HG03342 (cell line): ENCODE measurements around the gene TSSK2.

Experiments used
- ATAC-seq: cut with Tn5 transposase; IDR thresholded peaks from one replicate; pipeline ENCODE4 v1.9.1; 2021; ENCODE audit warnings: mild to moderate bottlenecking, moderate library complexity; ENCODE audit not compliant: unreplicated experiment

Gene TSSK2

DNA sequence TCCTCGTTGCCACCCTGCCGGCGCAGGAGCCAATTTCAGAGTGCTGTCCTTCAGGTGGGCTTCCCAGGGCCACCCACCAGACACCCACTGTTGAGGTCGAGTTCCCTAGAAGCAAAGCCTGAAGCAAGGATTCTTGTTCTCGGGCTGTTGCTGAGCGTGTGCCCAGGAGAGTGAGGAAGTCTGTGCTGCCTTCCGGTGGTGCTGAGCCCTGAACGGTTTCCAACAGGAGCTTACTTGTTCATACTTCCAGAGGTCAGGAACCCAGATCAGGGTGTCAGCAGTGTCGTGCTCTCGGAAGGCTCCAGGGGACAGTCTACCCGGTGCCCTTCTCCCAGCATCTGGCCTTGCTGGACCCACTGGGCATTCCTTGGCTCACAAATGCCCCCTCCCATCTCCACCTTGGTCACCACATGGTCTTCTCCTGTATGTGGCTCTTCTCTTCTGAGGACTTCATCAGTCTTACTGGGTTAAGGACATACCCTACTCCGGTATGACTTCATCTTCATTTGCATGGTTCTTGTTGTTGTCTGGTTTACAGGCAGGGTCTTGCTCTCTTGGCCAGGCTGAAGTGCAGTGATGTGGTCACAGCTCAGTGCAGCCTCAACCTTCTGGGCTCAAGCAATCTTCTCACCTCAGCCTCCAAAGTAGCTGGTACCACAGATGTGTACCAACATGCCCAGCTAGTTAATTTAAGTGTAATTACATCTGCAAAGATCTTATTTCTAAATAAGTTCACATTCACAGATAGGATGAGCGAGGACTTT is 36.2 kb downstream of the TSSK2 start:
- ATAC-seq = no peak

DNA sequence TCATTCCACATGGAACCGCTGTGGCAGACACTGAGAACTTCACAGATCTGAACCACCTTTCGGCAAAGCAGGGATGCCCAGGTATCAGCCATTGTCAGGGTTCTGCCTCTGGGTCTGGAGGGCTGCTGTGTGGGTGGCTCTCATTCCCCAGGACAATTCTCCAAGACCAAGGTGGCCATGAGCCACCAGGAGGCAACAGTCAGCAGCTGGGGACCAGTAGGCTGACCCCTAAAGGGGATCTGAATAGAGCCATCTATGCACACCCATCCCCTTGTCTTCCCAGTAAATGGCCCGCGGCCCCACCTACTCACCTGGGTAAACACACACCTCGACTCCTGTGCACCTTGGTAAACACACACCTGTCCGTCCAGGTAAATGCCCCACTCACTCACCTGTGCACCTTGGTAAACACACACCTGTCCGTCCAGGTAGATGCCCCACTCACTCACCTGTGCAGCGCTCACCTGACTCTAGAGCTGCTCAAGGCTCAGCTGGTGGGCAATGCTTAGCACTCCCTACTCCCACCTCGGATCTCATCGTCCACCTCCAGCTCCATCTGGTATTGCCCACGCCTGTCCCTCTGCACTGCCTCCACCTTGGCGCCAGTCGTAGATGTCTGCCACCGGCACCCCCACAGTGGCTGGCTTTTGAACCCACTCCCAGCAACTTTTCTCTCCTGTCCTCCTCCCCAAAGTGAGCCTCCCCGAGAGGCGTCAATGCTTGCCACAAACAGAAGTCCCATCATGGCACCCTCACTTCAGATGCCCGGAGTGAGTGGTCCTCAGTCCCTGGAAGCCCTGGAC is 37.2 kb downstream of the TSSK2 start:
- ATAC-seq = no peak

DNA sequence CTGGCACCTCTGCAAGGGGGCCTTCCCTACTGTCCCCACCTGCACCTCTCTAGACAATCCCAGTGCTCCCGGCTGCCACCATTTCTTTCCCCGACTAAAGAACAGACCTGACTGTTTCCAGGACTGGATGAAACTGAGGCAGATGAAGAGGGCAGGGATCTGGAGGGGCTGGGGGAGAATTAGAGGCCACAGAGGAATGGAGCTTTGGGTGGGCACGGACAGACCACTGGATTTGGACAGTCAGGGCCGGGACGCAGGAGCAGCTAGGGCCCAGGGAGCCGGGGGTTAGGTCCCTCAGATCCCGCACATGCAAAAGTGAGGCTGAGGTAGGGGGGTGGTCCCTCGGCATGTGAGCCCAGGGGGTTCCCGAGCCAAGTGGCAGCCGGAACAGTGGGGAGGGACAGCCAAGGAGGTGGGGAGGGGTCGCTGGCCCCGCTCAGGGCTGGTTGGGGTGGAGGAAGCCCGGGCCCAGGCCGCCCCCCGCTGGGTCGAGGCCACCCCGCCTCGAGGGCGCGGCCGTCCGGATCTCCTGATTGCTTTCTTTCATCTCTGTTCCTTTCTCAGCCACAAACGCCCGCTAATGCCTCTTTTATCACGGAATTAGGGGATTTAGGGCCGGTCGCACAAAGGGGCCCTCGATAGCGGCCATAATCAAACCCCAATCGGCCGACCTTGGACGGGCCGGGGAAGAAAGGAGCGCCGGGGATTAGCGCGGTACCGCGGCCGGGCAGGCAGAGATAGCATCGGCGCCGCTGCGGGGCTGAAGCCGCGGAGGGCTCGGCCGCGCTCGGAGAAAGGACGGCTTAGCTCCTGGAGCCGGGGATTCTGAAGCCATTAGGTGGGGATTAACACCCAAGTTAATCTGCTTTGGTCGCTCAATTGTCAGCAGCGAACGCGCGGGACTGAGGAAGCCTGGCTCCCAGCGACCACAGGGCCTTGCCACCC is 38.2 kb downstream of the TSSK2 start:
- no peak for ATAC-seq

DNA sequence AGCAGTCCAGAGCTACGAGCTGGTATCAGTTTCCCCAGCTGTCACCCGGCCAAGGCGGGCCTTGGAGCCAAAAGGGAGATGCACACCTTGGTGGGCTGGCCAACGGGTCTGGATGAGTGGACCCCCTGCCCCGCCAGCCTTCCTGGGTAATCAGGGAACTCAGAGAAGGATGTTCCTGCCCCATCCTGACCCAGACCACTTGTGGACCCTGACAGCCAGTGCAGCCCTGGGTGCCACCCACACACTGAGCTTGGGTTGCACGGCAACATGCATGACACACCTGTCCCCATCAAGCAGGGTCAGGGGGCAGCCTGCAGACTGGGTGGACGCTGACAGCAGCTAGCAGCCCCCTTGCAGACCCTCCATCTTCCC is 38.8 kb downstream of the TSSK2 start:
- ATAC-seq = no peak

DNA sequence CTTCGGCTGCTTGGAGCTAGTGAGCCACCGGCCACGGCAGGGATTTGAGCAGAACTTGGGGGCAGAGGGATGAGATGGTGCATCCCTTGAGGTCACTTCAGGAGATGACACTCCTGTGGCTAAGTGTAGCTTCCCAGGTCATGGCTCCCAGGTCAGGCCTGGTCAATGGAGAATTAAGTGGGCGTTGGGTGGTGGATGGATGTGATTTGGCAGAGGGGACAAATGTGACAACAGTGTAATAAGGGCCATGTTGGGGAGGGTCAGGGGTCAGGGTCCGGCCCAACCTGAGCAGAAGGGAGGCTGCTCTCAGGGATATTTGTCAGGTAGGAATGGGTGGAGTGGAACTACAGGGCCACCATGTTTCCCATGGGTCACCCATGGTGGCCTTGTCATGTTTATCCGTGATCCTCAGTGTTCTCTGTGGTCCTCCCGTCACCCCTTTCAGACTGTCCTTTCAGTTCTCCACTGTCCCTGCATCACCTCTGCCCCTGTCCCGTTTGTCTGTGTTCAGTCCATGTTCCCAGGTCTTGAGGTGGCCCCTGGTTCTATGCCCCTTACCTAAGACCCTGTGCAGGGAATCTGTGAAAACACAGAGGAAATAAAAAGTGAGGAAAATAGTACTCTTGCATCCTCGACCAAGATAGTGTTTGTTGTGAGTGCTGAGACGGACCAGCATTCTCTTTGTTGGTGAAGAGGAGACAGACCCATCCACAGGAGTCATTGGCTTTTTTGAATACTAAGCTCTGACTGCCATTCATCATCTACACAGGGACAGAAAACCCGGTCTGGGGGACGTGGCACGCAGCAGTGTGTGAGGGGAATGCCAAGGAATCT is 41.3 kb downstream of the TSSK2 start:
- no peak for ATAC-seq

DNA sequence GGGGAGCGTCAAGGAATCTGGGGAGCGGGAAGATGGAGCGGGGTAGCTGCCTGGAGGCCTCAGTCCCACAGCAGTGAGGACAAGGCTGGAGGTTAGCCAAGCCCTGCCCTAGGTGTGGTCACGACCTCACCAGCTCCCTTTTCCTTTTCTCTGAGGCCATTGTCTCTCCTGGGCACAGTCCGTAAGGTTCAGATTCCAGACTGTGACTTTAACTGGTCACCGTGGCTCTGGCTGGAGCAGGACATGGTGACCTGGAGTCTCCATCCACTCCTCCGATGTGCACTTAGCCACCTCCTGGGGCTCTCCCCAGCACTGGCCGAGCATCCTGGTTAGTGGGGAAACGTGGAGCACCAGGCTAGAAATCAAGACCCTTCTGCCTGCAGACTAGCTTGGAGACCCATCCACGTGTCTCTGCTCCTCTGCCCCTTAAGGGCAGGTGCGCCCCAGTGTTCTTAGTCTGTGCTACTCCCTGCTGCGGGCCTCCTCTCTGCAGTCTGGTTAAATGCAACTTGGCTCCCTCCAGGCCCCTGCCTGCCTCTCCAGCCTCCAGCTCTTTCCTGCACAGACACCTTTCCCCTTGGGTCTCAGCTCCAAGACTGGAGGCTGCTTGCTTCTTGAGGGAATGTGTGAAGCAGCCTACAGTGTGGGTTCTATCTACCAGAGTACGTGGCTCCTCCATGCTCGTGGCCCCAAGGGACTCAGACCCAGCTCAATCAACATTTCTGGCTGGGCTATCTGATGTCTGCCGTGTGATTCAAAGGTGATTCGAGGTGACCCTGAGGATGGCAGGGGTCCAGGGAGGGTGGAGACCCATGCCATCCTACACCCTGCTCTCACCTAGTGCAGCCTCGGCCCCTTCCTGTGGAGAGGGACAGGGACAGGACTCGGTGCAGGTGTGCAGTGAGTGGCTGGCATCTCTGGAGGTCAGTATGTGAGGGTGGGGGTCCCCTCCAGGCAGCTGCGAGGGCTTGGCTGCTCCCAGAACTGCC is 42.2 kb downstream of the TSSK2 start:
- no peak for ATAC-seq

DNA sequence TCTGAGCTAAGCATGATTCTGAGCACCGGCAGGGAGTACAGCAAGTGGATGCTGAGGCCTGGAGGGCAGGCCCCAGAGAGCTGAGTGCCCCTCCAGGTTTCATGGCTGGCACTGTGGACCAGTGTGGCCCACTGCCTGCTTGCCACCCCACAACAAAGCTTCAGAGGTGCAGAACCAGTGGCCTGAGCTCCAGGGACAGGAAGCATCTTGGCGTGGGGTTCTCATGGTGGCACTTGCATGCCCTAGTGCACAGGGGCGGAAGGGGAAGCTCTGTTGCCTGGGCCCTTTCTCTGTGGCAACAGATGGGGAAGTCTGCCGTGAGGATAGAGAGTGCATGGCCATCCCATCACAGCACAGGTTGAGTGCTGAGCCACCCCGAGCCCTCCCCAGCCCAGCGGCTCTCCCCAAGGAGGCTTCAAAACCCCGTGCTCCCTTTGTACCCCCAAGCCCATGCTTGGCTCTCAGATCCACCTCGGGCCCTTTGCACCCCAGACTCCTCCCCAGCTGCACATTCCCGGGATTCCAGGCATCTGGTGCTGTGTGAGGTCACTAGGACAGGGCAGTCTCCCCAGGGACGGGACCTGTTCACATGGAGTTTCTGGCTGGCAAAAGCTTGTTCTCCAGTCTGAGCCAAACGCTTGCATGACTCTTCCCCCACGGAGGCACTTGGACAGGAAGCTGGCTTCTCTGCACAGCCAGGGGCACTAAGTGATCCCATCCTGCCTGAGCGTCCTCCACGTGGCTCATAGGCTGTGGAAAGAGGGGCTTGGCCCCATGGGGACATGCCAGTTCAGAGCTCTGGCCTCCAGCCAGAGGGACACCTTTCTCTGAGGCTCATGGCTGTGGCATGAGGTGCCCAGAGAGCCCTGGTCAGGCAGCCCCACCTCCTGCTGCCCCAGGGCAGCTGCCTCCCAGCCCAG is 43.3 kb downstream of the TSSK2 start:
- ATAC-seq = no peak

DNA sequence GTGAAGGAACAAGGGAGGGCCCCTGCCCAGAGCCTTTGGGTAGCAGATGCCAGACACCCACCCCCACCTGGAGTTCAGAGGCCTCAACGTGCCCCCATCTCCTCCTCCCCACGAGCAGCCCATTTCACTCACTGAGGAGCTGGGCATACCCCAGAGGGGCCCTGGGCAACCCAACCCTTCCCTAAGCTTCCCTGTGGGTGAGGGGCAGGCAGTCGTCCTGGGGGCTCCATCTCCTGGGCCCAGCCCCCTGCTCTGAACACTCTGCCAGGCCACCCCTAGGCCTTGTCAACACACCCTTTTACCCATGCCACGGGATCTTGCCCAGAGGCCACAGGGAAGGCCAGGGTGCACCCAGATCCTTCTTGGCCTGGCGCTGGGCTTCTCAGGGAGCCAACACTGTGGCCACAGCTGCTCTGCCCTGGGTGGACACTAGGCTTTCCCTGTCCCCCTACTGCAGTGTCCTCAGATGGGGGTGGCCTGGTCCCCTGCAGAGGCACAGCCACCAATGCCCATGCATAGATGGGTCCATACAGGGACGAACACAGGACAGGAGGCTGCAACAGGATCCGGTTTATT is 44.0 kb downstream of the TSSK2 start:
- no peak for ATAC-seq

DNA sequence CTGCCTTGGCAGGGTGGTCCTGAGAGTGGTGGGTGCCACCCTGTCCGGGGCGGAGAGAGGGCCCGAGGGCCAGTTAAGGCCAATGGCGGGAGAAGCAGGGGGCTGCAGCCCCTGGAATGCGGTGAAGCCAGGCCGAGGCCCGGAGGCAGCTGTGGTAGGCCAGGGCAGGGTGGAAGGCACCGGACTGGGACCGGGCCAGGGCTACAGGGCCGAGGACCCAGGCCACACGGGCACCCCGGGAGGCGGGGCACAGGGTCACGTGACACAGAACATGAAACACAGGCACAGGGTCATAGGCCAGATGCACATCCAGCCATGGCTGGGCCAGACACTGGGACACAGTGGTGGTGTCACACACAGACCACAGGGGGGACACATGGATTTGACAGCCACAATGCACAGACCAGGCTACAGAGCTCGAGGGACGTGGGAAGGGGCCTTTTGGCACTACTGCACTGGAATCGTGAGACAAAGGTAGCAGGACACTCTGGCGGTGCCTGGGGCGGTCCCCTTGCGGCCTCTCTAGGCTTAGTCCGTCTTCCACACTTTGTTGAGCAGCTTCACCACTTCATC is 44.6 kb downstream of the TSSK2 start:
- no peak for ATAC-seq

DNA sequence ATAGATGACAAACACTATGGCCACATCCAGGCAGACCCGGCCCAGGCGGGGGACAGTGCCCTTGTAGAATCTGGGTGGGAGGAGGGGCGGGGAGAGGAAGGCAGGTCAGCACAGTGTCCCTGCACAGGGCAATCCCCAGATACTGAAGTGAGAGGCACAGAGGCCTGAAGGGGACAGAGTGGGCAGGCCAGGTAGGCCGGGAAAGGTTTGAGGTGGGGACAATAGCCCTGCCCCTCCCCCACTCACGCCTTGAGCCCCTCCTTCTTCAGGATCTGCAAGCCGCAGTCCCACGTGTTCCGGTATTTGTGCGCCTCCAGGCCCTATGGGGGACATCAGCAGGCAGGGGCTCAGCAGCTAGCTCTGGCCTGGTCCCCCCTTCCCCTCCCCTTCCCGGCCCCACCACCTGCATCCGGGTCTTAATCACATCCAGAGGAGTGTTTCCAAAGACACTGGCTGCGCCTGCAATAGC is 45.1 kb downstream of the TSSK2 start:
- no peak for ATAC-seq

DNA sequence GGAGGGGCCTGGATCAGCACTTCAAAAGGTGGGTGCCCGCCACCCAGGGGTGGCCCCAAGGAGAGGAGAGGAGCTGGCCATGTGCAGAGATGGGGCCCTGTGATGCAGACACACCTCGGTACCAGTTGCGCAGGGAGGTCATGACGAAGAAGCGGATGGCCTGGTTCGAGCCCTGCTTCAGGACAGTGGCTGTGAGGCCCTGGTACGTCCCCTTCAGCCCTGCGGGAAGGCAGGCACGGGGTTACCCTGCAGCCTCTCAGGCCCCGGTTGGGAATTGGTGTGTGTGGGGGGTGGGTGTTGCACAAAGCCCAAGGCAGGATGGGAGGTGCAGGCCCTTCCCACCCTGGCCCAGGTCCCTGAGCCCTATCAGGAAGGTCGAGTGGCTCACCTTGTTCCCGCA is 45.6 kb downstream of the TSSK2 start:
- ATAC-seq = no peak

DNA sequence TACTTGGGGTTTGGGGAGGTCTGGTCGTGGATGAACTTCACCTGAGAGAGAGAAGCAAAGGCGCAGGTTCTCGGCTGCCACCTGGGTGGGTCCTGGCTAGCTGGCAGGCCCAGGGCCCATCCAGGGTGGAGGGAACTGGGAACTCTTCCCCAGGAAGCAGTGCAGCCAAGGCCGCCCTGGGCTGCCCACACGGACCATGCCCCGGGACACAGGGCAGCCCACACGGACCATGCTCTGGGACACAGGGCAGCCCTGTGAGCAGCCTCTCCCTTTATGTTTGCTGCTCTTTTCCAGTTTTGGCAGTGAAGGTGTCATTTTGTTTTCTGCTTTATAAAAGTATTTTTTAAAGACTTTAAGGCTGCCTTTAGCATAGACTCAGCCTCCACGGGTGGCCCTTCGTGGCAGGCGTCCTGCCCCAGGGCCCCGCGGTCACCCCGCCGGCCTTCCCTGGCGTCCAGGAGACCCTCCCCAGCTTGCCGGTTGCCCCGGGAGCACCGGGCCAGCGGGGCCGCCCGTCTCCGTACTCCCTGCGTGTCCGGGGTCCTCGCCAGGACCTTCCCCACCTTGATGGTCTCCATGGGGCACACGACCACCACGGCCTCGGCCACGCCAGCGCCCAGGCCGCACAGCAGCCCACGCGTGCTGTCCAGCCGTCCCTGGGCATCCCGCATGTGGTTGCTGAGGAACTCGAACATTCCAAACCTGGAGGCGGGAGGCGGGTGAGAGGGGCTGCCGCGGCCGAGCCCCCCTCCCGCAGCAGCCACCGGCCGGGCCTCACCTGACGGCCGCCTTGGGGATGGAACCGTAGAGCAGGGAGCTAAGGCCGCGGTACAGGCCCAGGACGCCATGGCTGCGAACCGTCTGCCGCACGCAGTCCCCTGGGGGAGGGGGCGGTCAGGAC is 46.3 kb downstream of the TSSK2 start:
- no peak for ATAC-seq

DNA sequence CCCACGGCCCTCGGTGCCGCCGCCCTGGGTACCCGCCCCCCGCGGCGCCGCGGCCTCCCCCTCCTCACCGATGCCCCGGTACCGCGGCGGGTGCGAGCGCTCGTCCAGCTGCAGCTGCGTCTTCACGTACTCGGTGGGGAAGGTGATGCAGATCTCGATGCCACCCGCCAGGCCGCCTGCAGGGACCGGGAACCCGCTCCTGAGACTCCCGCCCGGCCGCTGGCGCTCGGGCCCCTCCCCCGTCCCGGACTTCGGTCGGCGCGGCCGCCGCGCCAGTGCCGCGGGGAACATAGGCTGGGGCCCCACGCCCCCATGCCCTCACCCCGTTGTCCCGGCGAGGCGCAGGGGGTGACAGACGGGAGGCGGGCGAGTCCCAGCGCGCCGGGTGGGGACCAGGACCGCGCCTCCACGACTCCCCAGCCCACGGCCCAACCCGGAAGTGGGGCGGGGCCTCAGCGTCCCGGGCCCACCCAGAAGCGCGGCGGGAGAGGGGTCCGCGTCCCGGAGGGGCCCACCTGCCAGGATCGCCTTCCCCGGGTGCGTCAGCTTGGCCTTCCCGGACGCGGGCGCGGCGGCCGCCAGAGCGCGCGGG is 47.1 kb downstream of the TSSK2 start:
- peak; percentile 34 for ATAC-seq

DNA sequence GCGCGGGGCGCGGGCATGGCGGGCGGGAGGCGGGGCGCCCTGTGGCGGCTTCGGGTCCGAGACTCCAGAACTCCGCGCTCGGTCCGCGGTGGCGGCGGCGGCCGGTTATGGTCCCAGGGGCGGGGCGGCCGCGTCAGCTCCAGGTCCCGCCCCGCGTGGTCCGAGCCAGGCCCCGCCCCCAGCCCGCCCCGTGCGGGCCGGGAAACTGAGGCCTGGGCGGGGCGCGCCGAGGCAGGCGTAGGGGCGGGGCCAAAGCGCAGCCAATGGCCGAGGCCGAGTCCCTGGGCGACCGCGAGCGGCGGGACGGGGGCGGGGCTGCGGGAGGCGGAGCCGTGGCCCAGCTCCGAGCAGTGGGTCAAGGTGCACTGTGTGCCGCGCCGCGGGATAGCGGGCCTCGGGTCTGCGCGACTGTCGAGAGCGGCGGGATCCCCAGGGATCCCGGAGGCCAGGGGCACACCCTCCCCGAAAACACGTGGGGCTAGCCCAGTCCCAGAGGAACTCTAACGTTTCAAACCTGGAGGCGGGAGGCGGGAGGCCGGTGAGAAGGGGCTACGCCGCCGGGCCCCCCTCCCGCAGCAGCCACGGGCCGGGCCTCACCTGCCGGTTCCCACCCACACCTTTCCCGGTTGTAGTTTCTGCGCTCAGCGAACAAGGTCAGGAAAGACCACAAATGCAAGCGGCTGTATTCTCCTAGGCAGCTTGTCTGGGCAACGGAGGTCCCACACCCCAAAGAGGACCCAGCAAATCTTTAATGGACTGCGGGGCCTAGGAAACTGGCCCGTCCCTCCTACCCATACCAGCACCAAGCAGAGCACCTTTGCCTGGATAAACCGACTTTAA is 47.8 kb downstream of the TSSK2 start, which contains the start of gene SLC25A1:
SLC25A1 (minus strand) TSS at position 80 of the 840 bp plus-strand sequence; CDS start at position 17, 63 bp downstream.
- ATAC-seq = peak; percentile 61

DNA sequence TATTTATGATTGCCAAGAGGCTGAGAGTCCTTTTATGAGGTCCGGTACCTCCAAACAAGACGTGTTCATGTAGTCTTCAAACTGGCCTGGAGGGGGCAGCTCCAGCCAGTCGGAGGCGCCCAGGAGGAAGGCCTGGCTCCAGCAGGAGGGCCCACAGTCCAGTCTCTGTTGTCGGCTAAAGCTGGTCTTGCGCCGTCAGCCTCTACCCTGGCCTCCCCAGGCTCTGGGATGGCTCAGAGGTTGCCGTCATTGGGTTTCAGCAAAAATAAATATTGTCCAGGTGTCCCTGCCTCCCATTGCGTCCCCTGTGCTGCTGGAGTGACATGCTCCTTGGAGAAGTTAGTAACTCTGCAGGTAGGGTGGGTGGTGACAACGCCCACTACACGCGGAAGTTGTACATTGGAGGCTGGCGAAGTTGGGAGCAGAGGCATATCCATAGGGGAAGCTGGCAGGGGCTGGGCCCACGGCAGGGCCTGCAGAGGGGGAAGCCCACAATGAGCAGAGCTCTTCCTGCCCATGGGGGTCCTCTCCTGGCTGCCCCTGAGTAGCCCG is 48.5 kb downstream of the TSSK2 start:
- ATAC-seq = peak; percentile 33
